GM21381 (cell line): ENCODE data around the gene CAMP.
A peak's percentile ranks its signal among the peaks of the same experiment; 100 is the strongest.
"Not testable (repeated sequence)": the region's sequence is repeated elsewhere in the genome, so short reads cannot be mapped to it uniquely, and the experiment has no call there.

Source experiments
- ATAC-seq: cut with Tn5 transposase; IDR thresholded peaks from one replicate; pipeline ENCODE4 v1.9.1; 2021; ENCODE audit warnings: mild to moderate bottlenecking, moderate library complexity; ENCODE audit not compliant: unreplicated experiment

The CAMP gene

GRCh38 chr3:48222616-48223513 lies at the start of gene CAMP:
Gene CAMP, plus strand, starts transcription at chr3:48223495. Its CDS starts 17 bp downstream, at chr3:48223512.
- peak; percentile 58 for ATAC-seq

- no peak for ATAC-seq
Observed at GRCh38 chr3:48178072-48178471, 45.2 kb upstream of the CAMP start.

GRCh38 chr3:48180021-48180420 lies 43.3 kb upstream of the CAMP start:
- no peak for ATAC-seq

GRCh38 chr3:48180531-48181253 lies 42.6 kb upstream of the CAMP start:
- no peak for ATAC-seq

- ATAC-seq: no peak
Observed at GRCh38 chr3:48184299-48184698, 39.0 kb upstream of the CAMP start.

- ATAC-seq: no peak
Observed at GRCh38 chr3:48185129-48185528, 38.2 kb upstream of the CAMP start.

- no peak for ATAC-seq
Observed at GRCh38 chr3:48186631-48187300, 36.5 kb upstream of the CAMP start.

GRCh38 chr3:48187301-48187578 lies 36.1 kb upstream of the CAMP start:
- no peak for ATAC-seq

- peak; percentile 34 for ATAC-seq
Observed at GRCh38 chr3:48187579-48188265, 35.6 kb upstream of the CAMP start.

GRCh38 chr3:48188266-48189201 lies 34.8 kb upstream of the CAMP start, which contains the start of gene CDC25A:
Gene CDC25A, minus strand, starts transcription at chr3:48188417. Its CDS starts 470 bp downstream, at chr3:48187947.
- peak; percentile 94 for ATAC-seq

- ATAC-seq: no peak
Observed at GRCh38 chr3:48189321-48189720, 34.0 kb upstream of the CAMP start.

- ATAC-seq: no peak
Observed at GRCh38 chr3:48190911-48191310, 32.4 kb upstream of the CAMP start.

- no peak for ATAC-seq
Observed at GRCh38 chr3:48194446-48195071, 28.7 kb upstream of the CAMP start.

- ATAC-seq: no peak
Observed at GRCh38 chr3:48196611-48197010, 26.7 kb upstream of the CAMP start.

- ATAC-seq: no peak
Observed at GRCh38 chr3:48199117-48199516, 24.2 kb upstream of the CAMP start.

GRCh38 chr3:48202632-48203031 lies 20.7 kb upstream of the CAMP start:
- ATAC-seq: no peak

GRCh38 chr3:48208076-48208475 lies 15.2 kb upstream of the CAMP start:
- ATAC-seq: no peak

- no peak for ATAC-seq
Observed at GRCh38 chr3:48209445-48209844, 13.8 kb upstream of the CAMP start.

- not testable (repeated sequence) for ATAC-seq
Observed at GRCh38 chr3:48210534-48210933, 12.8 kb upstream of the CAMP start.
